ENCODE measurements around the gene FAM217A. TPM values are rescaled to one million over a fixed set of nuclear protein-coding genes. Genes with fewer than 3 reads are reported as not detected.

Gene FAM217A
- total and polyA plus RNA-seq, 2 of the 13 experiments (the other 11 are each of a cell fraction or from before 2014, with no cell fraction given): not detected

DNA sequence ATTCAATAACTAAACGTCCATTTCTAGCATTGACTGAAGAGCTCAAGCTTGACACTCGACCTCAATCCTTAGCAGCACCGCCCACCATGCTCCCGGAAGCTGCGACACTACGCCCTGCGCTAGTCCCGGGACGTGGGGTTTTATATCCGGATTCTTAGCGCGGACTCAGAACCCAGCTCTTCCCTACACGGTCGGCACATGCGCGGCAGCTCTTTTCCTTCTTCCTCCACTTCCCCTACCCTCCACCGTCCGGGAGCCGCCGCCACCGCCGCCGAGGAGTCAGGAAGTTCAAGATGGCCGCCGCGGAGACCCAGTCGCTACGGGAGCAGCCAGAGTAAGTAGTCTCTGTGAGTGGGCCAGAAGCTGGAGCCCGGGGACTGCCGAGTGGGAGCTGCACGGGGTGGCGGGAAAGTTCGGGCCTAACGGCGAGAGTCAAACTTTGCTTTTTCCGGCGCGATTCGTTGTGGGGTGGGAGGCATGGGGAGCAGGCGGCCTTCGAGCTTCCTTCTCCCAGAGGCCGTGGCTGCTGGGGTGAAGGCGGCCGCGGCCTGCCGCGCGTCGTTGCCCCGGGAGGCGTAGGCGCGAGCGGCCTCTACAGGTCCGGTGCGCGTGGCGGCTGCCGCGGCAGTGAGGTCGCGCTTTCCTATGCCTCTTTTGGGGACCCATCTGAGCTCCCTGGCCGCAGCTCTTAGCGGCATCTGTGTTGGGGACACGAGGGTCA lies 57.6 kb downstream of the FAM217A start (continued):
- TF ChIP-seq TBL1XR1 (IDR thresholded peaks at IDR 0.05; ENCODE audit: borderline replicate concordance, low read length, partially characterized antibody): peak; percentile 38
- no peak for TF ChIP-seq CHD2 (IDR thresholded peaks at IDR 0.05; ENCODE audit: low read depth, low read length)
- TF ChIP-seq SAFB2 (CRISPR knock-in tag; IDR thresholded peaks at IDR 0.05; ENCODE audit: borderline replicate concordance, low read depth): no peak; the same call in none of the 2 replicates
- peak; percentile 96 for TF ChIP-seq HNRNPLL (IDR thresholded peaks at IDR 0.05; ENCODE audit: low read depth, low read length, poor library complexity, severe bottlenecking)
- TF ChIP-seq, protein P1, sequence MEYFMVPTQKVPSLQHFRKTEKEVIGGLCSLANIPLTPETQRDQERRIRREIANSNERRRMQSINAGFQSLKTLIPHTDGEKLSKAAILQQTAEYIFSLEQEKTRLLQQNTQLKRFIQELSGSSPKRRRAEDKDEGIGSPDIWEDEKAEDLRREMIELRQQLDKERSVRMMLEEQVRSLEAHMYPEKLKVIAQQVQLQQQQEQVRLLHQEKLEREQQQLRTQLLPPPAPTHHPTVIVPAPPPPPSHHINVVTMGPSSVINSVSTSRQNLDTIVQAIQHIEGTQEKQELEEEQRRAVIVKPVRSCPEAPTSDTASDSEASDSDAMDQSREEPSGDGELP (IDR thresholded peaks at IDR 0.05; ENCODE audit: borderline replicate concordance, low read depth): no peak
- TF ChIP-seq ZFX (CRISPR knock-in tag; IDR thresholded peaks at IDR 0.05; ENCODE audit: low read depth): peak; percentile 98
- TF ChIP-seq, protein P2, sequence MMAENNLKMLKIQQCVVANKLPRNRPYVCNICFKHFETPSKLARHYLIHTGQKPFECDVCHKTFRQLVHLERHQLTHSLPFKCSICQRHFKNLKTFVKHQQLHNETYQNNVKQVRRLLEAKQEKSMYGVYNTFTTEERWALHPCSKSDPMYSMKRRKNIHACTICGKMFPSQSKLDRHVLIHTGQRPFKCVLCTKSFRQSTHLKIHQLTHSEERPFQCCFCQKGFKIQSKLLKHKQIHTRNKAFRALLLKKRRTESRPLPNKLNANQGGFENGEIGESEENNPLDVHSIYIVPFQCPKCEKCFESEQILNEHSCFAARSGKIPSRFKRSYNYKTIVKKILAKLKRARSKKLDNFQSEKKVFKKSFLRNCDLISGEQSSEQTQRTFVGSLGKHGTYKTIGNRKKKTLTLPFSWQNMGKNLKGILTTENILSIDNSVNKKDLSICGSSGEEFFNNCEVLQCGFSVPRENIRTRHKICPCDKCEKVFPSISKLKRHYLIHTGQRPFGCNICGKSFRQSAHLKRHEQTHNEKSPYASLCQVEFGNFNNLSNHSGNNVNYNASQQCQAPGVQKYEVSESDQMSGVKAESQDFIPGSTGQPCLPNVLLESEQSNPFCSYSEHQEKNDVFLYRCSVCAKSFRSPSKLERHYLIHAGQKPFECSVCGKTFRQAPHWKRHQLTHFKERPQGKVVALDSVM (CRISPR knock-in tag; IDR thresholded peaks at IDR 0.05): no peak; the same call in 1 of the 2 replicates
- peak; percentile 73; the same call in 1 of the 2 replicates for TF ChIP-seq SIX4 (CRISPR knock-in tag; IDR thresholded peaks at IDR 0.05)
- no peak; the same call in 1 of the 2 replicates for TF ChIP-seq ZKSCAN8 (CRISPR knock-in tag; IDR thresholded peaks at IDR 0.05; ENCODE audit: borderline replicate concordance)
- no peak; a peak in 1 of 4 replicates for TF ChIP-seq NR2F1 (CRISPR knock-in tag; IDR thresholded peaks at IDR 0.05)
- TF ChIP-seq ZNF788 (CRISPR knock-in tag; IDR thresholded peaks at IDR 0.05; ENCODE audit: borderline replicate concordance): peak; percentile 74; the same call in 1 of the 2 replicates
- TF ChIP-seq, protein P3, sequence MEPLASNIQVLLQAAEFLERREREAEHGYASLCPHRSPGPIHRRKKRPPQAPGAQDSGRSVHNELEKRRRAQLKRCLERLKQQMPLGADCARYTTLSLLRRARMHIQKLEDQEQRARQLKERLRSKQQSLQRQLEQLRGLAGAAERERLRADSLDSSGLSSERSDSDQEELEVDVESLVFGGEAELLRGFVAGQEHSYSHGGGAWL (CRISPR knock-in tag; IDR thresholded peaks at IDR 0.05): peak; percentile 49
- peak; percentile 18; the same call in 1 of the 2 replicates for TF ChIP-seq ZBTB7A (CRISPR knock-in tag; IDR thresholded peaks at IDR 0.05)
- TF ChIP-seq LCORL (IDR thresholded peaks at IDR 0.05): no peak
- peak; percentile 78; the same call in 1 of the 2 replicates for TF ChIP-seq LCORL (CRISPR knock-in tag; IDR thresholded peaks at IDR 0.05)
- TF ChIP-seq, protein P4, sequence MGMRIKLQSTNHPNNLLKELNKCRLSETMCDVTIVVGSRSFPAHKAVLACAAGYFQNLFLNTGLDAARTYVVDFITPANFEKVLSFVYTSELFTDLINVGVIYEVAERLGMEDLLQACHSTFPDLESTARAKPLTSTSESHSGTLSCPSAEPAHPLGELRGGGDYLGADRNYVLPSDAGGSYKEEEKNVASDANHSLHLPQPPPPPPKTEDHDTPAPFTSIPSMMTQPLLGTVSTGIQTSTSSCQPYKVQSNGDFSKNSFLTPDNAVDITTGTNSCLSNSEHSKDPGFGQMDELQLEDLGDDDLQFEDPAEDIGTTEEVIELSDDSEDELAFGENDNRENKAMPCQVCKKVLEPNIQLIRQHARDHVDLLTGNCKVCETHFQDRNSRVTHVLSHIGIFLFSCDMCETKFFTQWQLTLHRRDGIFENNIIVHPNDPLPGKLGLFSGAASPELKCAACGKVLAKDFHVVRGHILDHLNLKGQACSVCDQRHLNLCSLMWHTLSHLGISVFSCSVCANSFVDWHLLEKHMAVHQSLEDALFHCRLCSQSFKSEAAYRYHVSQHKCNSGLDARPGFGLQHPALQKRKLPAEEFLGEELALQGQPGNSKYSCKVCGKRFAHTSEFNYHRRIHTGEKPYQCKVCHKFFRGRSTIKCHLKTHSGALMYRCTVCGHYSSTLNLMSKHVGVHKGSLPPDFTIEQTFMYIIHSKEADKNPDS (CRISPR knock-in tag; IDR thresholded peaks at IDR 0.05): no peak
- no peak; the same call in 1 of the 2 replicates for TF ChIP-seq ZNF136 (CRISPR knock-in tag; IDR thresholded peaks at IDR 0.05; ENCODE audit: low read depth)
- 0 out of 2 replicates have a peak, but pooled peaks have one; percentile 61 for TF ChIP-seq ZSCAN12 (CRISPR knock-in tag; IDR thresholded peaks at IDR 0.05)
- TF ChIP-seq, protein P5, sequence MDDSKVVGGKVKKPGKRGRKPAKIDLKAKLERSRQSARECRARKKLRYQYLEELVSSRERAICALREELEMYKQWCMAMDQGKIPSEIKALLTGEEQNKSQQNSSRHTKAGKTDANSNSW (CRISPR knock-in tag; IDR thresholded peaks at IDR 0.05; ENCODE audit: borderline replicate concordance): 0 out of 2 replicates have a peak, but pooled peaks have one; percentile 9
- TF ChIP-seq SP4 (CRISPR knock-in tag; IDR thresholded peaks at IDR 0.05): peak; percentile 53; the same call in 1 of the 2 replicates
- TF ChIP-seq ARNT2 (CRISPR knock-in tag; IDR thresholded peaks at IDR 0.05; ENCODE audit: low read depth): peak; percentile 82; the same call in 1 of the 2 replicates
- TF ChIP-seq, protein P6, sequence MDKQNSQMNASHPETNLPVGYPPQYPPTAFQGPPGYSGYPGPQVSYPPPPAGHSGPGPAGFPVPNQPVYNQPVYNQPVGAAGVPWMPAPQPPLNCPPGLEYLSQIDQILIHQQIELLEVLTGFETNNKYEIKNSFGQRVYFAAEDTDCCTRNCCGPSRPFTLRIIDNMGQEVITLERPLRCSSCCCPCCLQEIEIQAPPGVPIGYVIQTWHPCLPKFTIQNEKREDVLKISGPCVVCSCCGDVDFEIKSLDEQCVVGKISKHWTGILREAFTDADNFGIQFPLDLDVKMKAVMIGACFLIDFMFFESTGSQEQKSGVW (CRISPR knock-in tag; IDR thresholded peaks at IDR 0.05; ENCODE audit: borderline replicate concordance): 0 out of 2 replicates have a peak, but pooled peaks have one; percentile 64

All from HepG2 (cell line).